ENCODE data around the gene LECT2.

The LECT2 gene

GRCh38 chr5:135993880-135994636 is 39.3 kb upstream of the LECT2 start:
- H3K4me3 ChIP-seq (ENCODE audit: insufficient read depth, low read depth, low read length), result no peak overlapping the region
- 77 to 79% methylated on average over 5 of the region's 6 CpGs for WGBS, 2 experiments
- H3K27ac ChIP-seq (ENCODE audit: insufficient read depth, low read depth, low read length, poor library complexity, severe bottlenecking), result peak overlapping the region; percentile 19
- H3K36me3 ChIP-seq (ENCODE audit: control insufficient read depth, insufficient read depth, low read length), result no peaks in the 10 kb centered on the region
- H3K27me3 ChIP-seq (ENCODE audit: control insufficient read depth, insufficient read depth, low read length, poor library complexity, severe bottlenecking), result no peaks in the 10 kb centered on the region
- H3K4me1 ChIP-seq (ENCODE audit: control insufficient read depth, insufficient read depth, low read length), result no peaks in the 10 kb centered on the region
- H3K9me3 ChIP-seq (ENCODE audit: control insufficient read depth, low read length), result no peaks in the 10 kb centered on the region

- no peaks in the 10 kb centered on the region for H3K9me3 ChIP-seq (ENCODE audit: control insufficient read depth, low read length)
- no peak overlapping the region for H3K4me3 ChIP-seq (ENCODE audit: insufficient read depth, low read depth, low read length)
- 89 to 94% methylated on average over 6 of the region's 6 CpGs for WGBS, 2 experiments
- H3K36me3 ChIP-seq (ENCODE audit: control insufficient read depth, insufficient read depth, low read length), result no peaks in the 10 kb centered on the region
- H3K4me1 ChIP-seq (ENCODE audit: control insufficient read depth, insufficient read depth, low read length), result no peaks in the 10 kb centered on the region
- H3K27ac ChIP-seq (ENCODE audit: insufficient read depth, low read depth, low read length, poor library complexity, severe bottlenecking), result peak overlapping the region; percentile 19
- no peaks in the 10 kb centered on the region for H3K27me3 ChIP-seq (ENCODE audit: control insufficient read depth, insufficient read depth, low read length, poor library complexity, severe bottlenecking)
These were observed 38.6 kb upstream of the LECT2 start for GRCh38 chr5:135993335-135993879.

- H3K27me3 ChIP-seq (ENCODE audit: control insufficient read depth, insufficient read depth, low read length, poor library complexity, severe bottlenecking), result no peaks in the 10 kb centered on the region
These were observed 36.6 kb upstream of the LECT2 start for GRCh38 chr5:135991429-135991828.

GRCh38 chr5:135990528-135991255 is 35.9 kb upstream of the LECT2 start:
- Histone ChIP-seq H3K9me3 (ENCODE audit: control insufficient read depth, low read length) (no peaks in the 10 kb centered on the region), H3K36me3 (ENCODE audit: control insufficient read depth, insufficient read depth, low read length) (no peaks in the 10 kb centered on the region), H3K27me3 (ENCODE audit: control insufficient read depth, insufficient read depth, low read length, poor library complexity, severe bottlenecking) (no peaks in the 10 kb centered on the region), H3K27ac (ENCODE audit: insufficient read depth, low read depth, low read length, poor library complexity, severe bottlenecking) (no peak overlapping the region), H3K4me3 (ENCODE audit: insufficient read depth, low read depth, low read length) (no peak overlapping the region), H3K4me1 (ENCODE audit: control insufficient read depth, insufficient read depth, low read length) (no peaks in the 10 kb centered on the region)
- 92% methylated on average over 21 of the region's 21 CpGs for WGBS, 2 experiments

More at GRCh38 chr5:135991429-135991828, 36.6 kb upstream of the LECT2 start:
- Histone ChIP-seq H3K36me3 (ENCODE audit: control insufficient read depth, insufficient read depth, low read length) (no peaks in the 10 kb centered on the region), H3K4me3 (ENCODE audit: insufficient read depth, low read depth, low read length) (no peak overlapping the region), H3K4me1 (ENCODE audit: control insufficient read depth, insufficient read depth, low read length) (no peaks in the 10 kb centered on the region), H3K27ac (ENCODE audit: insufficient read depth, low read depth, low read length, poor library complexity, severe bottlenecking) (no peak overlapping the region), H3K9me3 (ENCODE audit: control insufficient read depth, low read length) (no peaks in the 10 kb centered on the region)
- 94 to 96% methylated on average over 6 of the region's 6 CpGs for WGBS, 2 experiments

- Histone ChIP-seq H3K36me3 (ENCODE audit: control insufficient read depth, insufficient read depth, low read length) (no peaks in the 10 kb centered on the region), H3K4me3 (ENCODE audit: insufficient read depth, low read depth, low read length) (no peak overlapping the region), H3K27me3 (ENCODE audit: control insufficient read depth, insufficient read depth, low read length, poor library complexity, severe bottlenecking) (no peaks in the 10 kb centered on the region), H3K27ac (ENCODE audit: insufficient read depth, low read depth, low read length, poor library complexity, severe bottlenecking) (no peak overlapping the region), H3K4me1 (ENCODE audit: control insufficient read depth, insufficient read depth, low read length) (no peaks in the 10 kb centered on the region), H3K9me3 (ENCODE audit: control insufficient read depth, low read length) (no peaks in the 10 kb centered on the region)
- WGBS, 2 experiments, result 93 to 94% methylated on average over 7 of the region's 7 CpGs
These were observed 34.9 kb upstream of the LECT2 start for GRCh38 chr5:135989686-135990085.

- H3K4me1 ChIP-seq (ENCODE audit: control insufficient read depth, insufficient read depth, low read length), result no peaks in the 10 kb centered on the region
- no peaks in the 10 kb centered on the region for H3K27me3 ChIP-seq (ENCODE audit: control insufficient read depth, insufficient read depth, low read length, poor library complexity, severe bottlenecking)
- H3K36me3 ChIP-seq (ENCODE audit: control insufficient read depth, insufficient read depth, low read length), result no peaks in the 10 kb centered on the region
- 81 to 97% methylated on average over 3 of the region's 3 CpGs for WGBS, 2 experiments
- H3K27ac ChIP-seq (ENCODE audit: insufficient read depth, low read depth, low read length, poor library complexity, severe bottlenecking), result no peak overlapping the region
- no peaks in the 10 kb centered on the region for H3K9me3 ChIP-seq (ENCODE audit: control insufficient read depth, low read length)
- H3K4me3 ChIP-seq (ENCODE audit: insufficient read depth, low read depth, low read length), result no peak overlapping the region
These were observed 33.8 kb upstream of the LECT2 start for GRCh38 chr5:135988546-135988945.

GRCh38 chr5:135986891-135987401 is 32.2 kb upstream of the LECT2 start:
- Histone ChIP-seq H3K4me3 (ENCODE audit: insufficient read depth, low read depth, low read length) (no peak overlapping the region), H3K27ac (ENCODE audit: insufficient read depth, low read depth, low read length, poor library complexity, severe bottlenecking) (no peak overlapping the region), H3K4me1 (ENCODE audit: control insufficient read depth, insufficient read depth, low read length) (no peaks in the 10 kb centered on the region), H3K27me3 (ENCODE audit: control insufficient read depth, insufficient read depth, low read length, poor library complexity, severe bottlenecking) (no peaks in the 10 kb centered on the region), H3K9me3 (ENCODE audit: control insufficient read depth, low read length) (no peaks in the 10 kb centered on the region), H3K36me3 (ENCODE audit: control insufficient read depth, insufficient read depth, low read length) (no peaks in the 10 kb centered on the region)
- 96 to 98% methylated on average over 3 of the region's 3 CpGs for WGBS, 2 experiments

GRCh38 chr5:135986401-135986800 is 31.6 kb upstream of the LECT2 start:
- H3K36me3 ChIP-seq (ENCODE audit: control insufficient read depth, insufficient read depth, low read length), result no peaks in the 10 kb centered on the region
- H3K27ac ChIP-seq (ENCODE audit: insufficient read depth, low read depth, low read length, poor library complexity, severe bottlenecking), result no peak overlapping the region
- no peaks in the 10 kb centered on the region for H3K4me1 ChIP-seq (ENCODE audit: control insufficient read depth, insufficient read depth, low read length)
- no peak overlapping the region for H3K4me3 ChIP-seq (ENCODE audit: insufficient read depth, low read depth, low read length)
- H3K27me3 ChIP-seq (ENCODE audit: control insufficient read depth, insufficient read depth, low read length, poor library complexity, severe bottlenecking), result no peaks in the 10 kb centered on the region
- no peaks in the 10 kb centered on the region for H3K9me3 ChIP-seq (ENCODE audit: control insufficient read depth, low read length)
- WGBS, 2 experiments, result 85 to 91% methylated on average over 3 of the region's 3 CpGs

GRCh38 chr5:135985951-135986350 is 31.2 kb upstream of the LECT2 start:
- H3K9me3 ChIP-seq (ENCODE audit: control insufficient read depth, low read length), result no peaks in the 10 kb centered on the region
- H3K4me1 ChIP-seq (ENCODE audit: control insufficient read depth, insufficient read depth, low read length), result no peaks in the 10 kb centered on the region
- no peak overlapping the region for H3K4me3 ChIP-seq (ENCODE audit: insufficient read depth, low read depth, low read length)
- no CpG with 5 or more reads among the region's 1 CpG for WGBS, 2 experiments
- H3K36me3 ChIP-seq (ENCODE audit: control insufficient read depth, insufficient read depth, low read length), result no peaks in the 10 kb centered on the region
- no peaks in the 10 kb centered on the region for H3K27me3 ChIP-seq (ENCODE audit: control insufficient read depth, insufficient read depth, low read length, poor library complexity, severe bottlenecking)
- no peak overlapping the region for H3K27ac ChIP-seq (ENCODE audit: insufficient read depth, low read depth, low read length, poor library complexity, severe bottlenecking)

GRCh38 chr5:135980620-135981019 is 25.8 kb upstream of the LECT2 start:
- Histone ChIP-seq H3K4me1 (ENCODE audit: control insufficient read depth, insufficient read depth, low read length) (no peaks in the 10 kb centered on the region), H3K36me3 (ENCODE audit: control insufficient read depth, insufficient read depth, low read length) (no peaks in the 10 kb centered on the region), H3K9me3 (ENCODE audit: control insufficient read depth, low read length) (no peaks in the 10 kb centered on the region), H3K27ac (ENCODE audit: insufficient read depth, low read depth, low read length, poor library complexity, severe bottlenecking) (no peak overlapping the region), H3K27me3 (ENCODE audit: control insufficient read depth, insufficient read depth, low read length, poor library complexity, severe bottlenecking) (no peaks in the 10 kb centered on the region), H3K4me3 (ENCODE audit: insufficient read depth, low read depth, low read length) (no peak overlapping the region)
- 78% methylated on average over 1 of the region's 1 CpG; no CpG with 5 or more reads in 1 of the 2 experiments for WGBS, 2 experiments
